Measurements from ENCODE around the gene TAS1R2. TPM values are rescaled to one million over a fixed set of nuclear protein-coding genes. Genes with fewer than 3 reads are reported as not detected.

TAS1R2 gene
- total RNA-seq, 3 donors from 2014 or later: not detected

DNA sequence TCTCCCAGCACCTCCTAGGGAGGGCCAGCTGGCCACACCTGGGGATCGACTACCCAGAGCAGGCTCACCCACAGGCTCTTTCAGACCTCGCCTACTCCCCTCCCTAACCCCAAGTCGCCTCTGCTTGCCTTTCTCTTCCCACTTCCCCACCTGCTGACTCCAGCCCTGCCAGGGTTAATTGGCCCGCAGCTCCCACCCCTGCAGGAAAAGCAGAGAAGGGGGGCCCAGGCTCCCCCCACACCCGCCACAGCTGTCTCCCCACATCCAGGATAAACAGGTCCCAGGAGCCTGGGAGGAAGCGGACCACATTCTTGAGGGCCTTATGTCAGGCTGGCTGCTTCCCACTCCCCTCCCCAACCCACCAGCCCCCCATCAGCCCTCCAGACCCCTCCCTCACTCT is 45.0 kb downstream of the TAS1R2 start:
- Histone ChIP-seq H3K4me3 (no peak overlapping the region), H3K36me3 (ENCODE audit: low read depth) (no peaks in the 10 kb centered on the region), H3K4me1 (ENCODE audit: low read depth) (no peaks in the 10 kb centered on the region), H3K9me3 (no peaks in the 10 kb centered on the region)
- no peak for ATAC-seq
- DNase-seq: no peak
- TF ChIP-seq, protein P1, sequence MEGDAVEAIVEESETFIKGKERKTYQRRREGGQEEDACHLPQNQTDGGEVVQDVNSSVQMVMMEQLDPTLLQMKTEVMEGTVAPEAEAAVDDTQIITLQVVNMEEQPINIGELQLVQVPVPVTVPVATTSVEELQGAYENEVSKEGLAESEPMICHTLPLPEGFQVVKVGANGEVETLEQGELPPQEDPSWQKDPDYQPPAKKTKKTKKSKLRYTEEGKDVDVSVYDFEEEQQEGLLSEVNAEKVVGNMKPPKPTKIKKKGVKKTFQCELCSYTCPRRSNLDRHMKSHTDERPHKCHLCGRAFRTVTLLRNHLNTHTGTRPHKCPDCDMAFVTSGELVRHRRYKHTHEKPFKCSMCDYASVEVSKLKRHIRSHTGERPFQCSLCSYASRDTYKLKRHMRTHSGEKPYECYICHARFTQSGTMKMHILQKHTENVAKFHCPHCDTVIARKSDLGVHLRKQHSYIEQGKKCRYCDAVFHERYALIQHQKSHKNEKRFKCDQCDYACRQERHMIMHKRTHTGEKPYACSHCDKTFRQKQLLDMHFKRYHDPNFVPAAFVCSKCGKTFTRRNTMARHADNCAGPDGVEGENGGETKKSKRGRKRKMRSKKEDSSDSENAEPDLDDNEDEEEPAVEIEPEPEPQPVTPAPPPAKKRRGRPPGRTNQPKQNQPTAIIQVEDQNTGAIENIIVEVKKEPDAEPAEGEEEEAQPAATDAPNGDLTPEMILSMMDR (IDR thresholded peaks at IDR 0.05): no peak
- intact Hi-C loops (cut with DNase I, micrococcal nuclease): no loop called here

DNA sequence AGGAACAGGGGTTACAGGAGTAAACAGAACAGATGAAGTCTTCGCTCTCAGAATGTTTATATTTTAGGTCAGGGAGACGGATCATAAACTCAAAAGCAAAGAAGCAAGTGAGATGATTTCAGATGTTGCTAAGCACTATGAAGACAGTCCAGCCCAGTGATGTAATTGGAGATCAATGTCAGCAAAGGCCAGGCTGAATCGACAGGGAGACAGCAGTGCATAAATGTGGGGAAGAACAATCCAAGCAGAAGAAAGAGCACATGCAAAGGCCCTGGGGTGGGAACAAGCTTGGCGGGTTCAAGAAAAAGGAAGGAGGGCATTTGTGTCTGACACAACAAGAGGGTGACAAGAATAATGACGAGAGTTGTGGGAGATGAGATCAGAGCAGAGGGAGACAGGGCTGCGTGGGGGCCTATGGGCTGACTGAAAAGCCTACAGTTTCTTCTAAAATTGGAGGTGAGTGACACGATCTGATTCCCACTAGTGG is 47.0 kb downstream of the TAS1R2 start:
- no peak for DNase-seq
- H3K9me3 ChIP-seq: no peaks in the 10 kb centered on the region
- no peaks in the 10 kb centered on the region for H3K4me1 ChIP-seq (ENCODE audit: low read depth)
- intact Hi-C loops (cut with DNase I, micrococcal nuclease): no loop called here
- no peak overlapping the region for H3K4me3 ChIP-seq
- TF ChIP-seq, protein P1 (IDR thresholded peaks at IDR 0.05): no peak
- no peaks in the 10 kb centered on the region for H3K36me3 ChIP-seq (ENCODE audit: low read depth)
- no peak for ATAC-seq

DNA sequence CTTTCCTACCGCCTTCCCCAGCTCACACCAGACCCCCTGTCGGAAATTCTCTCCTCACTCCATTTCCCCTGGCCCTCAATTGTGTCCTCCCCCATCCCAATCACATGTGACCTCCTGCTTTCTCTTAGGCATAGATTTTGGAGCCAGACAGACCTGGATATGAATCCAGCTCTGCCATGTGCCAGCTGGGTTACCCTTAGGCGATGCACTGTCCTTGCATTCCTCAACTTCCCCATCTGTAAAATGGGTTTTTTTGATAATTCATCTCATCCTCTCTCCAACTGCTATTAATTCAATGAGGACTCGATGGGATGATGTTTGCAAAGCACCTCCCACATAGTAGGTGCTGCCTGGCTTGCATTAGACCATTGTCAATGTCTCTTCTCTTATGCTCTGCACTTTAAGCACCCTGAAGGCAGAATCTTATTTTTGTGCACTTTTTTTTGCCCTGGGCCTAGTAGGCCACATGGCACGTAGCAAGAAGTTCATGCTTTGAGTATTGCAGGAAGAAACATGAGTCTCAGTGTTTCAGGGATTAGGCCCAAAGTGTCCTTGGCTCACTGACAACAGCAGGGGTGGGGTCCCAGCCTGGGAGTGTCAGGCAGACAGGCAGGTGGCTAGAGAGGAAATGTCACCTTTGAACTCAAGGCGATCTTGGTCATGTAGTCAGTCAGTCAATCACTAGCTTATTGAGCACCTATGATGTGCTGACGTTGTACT is 47.6 kb downstream of the TAS1R2 start:
- ATAC-seq (no peak), DNase-seq (peak in 1 of 3 donors; percentile 6)
- Histone ChIP-seq H3K4me1 (ENCODE audit: low read depth) (no peaks in the 10 kb centered on the region), H3K9me3 (no peaks in the 10 kb centered on the region), H3K36me3 (ENCODE audit: low read depth) (no peaks in the 10 kb centered on the region), H3K4me3 (no peak overlapping the region)
- intact Hi-C loops (cut with DNase I, micrococcal nuclease): no loop called here
- TF ChIP-seq, protein P1 (IDR thresholded peaks at IDR 0.05): no peak

DNA sequence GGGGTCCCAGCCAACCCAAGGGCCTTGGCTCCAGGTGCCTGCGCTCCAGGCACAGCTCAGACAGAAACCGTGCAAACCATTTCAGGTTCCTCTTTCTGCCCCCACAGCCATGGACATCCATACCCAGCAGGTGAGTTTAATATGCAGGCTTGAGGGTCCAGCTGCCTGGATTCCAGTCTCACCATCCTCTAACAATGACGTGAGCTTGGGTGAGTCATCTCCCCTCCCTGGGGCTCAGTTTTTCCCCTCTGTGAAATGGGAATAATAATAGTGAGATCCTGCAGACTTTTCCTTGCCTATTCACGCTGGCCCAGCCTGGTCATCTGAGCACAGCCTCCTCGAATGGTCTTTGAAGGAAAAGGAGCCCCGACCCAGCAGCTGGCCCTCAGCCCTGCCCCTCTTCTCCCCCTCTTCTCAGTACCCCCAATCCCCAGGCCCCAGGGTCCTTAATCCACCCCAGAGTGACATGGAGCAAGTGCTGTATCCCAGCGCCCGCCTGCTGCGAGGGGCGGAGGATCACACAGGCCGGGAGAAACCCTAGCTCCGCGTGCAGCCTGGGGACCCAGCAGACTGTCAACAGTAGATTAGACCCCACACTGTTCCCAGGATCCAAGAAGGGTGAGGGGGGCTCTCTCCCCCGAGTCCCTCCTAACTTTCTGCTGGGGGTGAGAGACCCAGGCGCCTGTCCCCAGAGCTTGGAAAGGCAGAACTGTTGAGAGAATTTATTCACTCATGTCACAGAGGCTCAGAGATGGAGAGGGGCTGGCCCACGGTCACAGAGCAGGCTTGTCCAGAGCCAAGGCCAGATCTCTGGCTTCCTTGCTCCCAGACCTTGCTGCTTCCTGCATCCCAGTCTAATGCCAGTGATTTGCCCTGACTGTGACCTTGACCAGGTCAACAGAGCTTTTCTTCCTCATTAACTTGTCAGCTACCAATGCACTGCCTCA is 49.2 kb downstream of the TAS1R2 start:
- Histone ChIP-seq H3K4me1 (ENCODE audit: low read depth) (no peaks in the 10 kb centered on the region), H3K4me3 (no peak overlapping the region), H3K9me3 (no peaks in the 10 kb centered on the region), H3K36me3 (ENCODE audit: low read depth) (no peaks in the 10 kb centered on the region)
- intact Hi-C loops (cut with DNase I, micrococcal nuclease): no loop called here
- no peak for DNase-seq
- TF ChIP-seq, protein P1 (IDR thresholded peaks at IDR 0.05): no peak
- ATAC-seq: no peak

DNA sequence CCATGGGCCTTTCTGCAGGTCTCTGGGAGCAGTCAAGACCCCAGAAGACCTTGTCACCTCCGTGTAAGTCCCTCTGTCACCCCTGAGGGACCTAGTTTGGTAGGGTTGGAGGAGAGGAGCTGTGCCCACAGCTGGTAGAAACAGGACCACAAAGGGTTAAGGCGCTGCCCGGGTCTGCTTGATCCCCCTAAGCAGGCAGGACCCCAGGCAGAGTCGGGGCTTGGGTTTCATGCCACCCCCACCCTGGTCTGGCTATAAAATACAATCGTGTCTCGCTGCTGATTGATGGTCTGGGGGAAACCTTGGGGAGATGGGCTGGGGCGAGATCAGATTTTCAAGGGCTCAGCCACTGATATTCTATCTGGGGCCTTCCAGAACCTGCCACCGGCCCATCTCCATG is 50.9 kb downstream of the TAS1R2 start:
- H3K4me1 ChIP-seq (ENCODE audit: low read depth): no peaks in the 10 kb centered on the region
- ATAC-seq (no peak), DNase-seq (no peak)
- intact Hi-C loops (cut with DNase I, micrococcal nuclease): no loop called here
- no peaks in the 10 kb centered on the region for H3K36me3 ChIP-seq (ENCODE audit: low read depth)
- H3K9me3 ChIP-seq: no peaks in the 10 kb centered on the region
- TF ChIP-seq, protein P1 (IDR thresholded peaks at IDR 0.05): no peak
- H3K4me3 ChIP-seq: no peak overlapping the region

Measured in mucosa of descending colon (tissue), 3 donors.